ENCODE results near the gene LMNTD2. TPM values are rescaled to one million over a fixed set of nuclear protein-coding genes. Genes with fewer than 3 reads are reported as not detected.

LMNTD2 gene
- total and polyA plus RNA-seq, 2 of the 13 experiments (the other 11 are each of a cell fraction or from before 2014, with no cell fraction given): 1.1 to 3.1 TPM

- TF ChIP-seq HDAC2 (CRISPR knock-in tag; IDR thresholded peaks at IDR 0.05) (peak; percentile 68; the same call in 1 of the 2 replicates), SETDB1 (CRISPR knock-in tag; IDR thresholded peaks at IDR 0.05; ENCODE audit: borderline replicate concordance) (no peak), MEIS2 (CRISPR knock-in tag; IDR thresholded peaks at IDR 0.05) (peak; percentile 49; the same call in 1 of the 2 replicates), GATA4 (IDR thresholded peaks at IDR 0.05; ENCODE audit: borderline replicate concordance, low read depth) (no peak), GTF3A (CRISPR knock-in tag; conservative IDR thresholded peaks at IDR 0.05) (no peak), ZNF891 (CRISPR knock-in tag; IDR thresholded peaks at IDR 0.05) (no peak), MBD4 (IDR thresholded peaks at IDR 0.05; ENCODE audit: borderline replicate concordance, low read length) (no peak), ZMYM4 (CRISPR knock-in tag; IDR thresholded peaks at IDR 0.05) (no peak; the same call in 1 of the 2 replicates), ARID3A (IDR thresholded peaks at IDR 0.05; ENCODE audit: low read depth, low read length) (no peak), MTF1 (CRISPR knock-in tag; IDR thresholded peaks at IDR 0.05) (no peak), ZBTB20 (CRISPR knock-in tag; IDR thresholded peaks at IDR 0.05; ENCODE audit: borderline replicate concordance, low read depth) (0 out of 2 replicates have a peak, but pooled peaks have one; percentile 39), ZFP1 (CRISPR knock-in tag; IDR thresholded peaks at IDR 0.05) (no peak), IRX3 (CRISPR knock-in tag; IDR thresholded peaks at IDR 0.05; ENCODE audit: borderline replicate concordance, low read depth) (no peak), ZNF468 (CRISPR knock-in tag; IDR thresholded peaks at IDR 0.05) (no peak), ZNF251 (CRISPR knock-in tag; IDR thresholded peaks at IDR 0.05) (no peak), SALL1 (CRISPR knock-in tag; IDR thresholded peaks at IDR 0.05) (peak; percentile 89), KMT2A (CRISPR knock-in tag; IDR thresholded peaks at IDR 0.05) (peak; percentile 79), ZNF296 (CRISPR knock-in tag; conservative IDR thresholded peaks at IDR 0.05) (no peak), ZSCAN21 (CRISPR knock-in tag; IDR thresholded peaks at IDR 0.05; ENCODE audit: borderline replicate concordance) (peak; percentile 81), FOSL1 (CRISPR knock-in tag; IDR thresholded peaks at IDR 0.05; ENCODE audit: borderline replicate concordance) (peak; percentile 94), SMAD9 (CRISPR knock-in tag; IDR thresholded peaks at IDR 0.05) (no peak), YEATS4 (CRISPR knock-in tag; IDR thresholded peaks at IDR 0.05; ENCODE audit: borderline replicate concordance) (peak; percentile 66; the same call in 1 of the 2 replicates), MAFK (conservative IDR thresholded peaks at IDR 0.05 in 1 of 2, IDR thresholded peaks at IDR 0.05 in 1 of 2; ENCODE audit: low read length in 2 of 2) (no peak), BATF2 (CRISPR knock-in tag; IDR thresholded peaks at IDR 0.05) (no peak), ZBTB10 (CRISPR knock-in tag; IDR thresholded peaks at IDR 0.05; ENCODE audit: borderline replicate concordance) (no peak), ZBTB44 (CRISPR knock-in tag; IDR thresholded peaks at IDR 0.05) (no peak), ZNF24 (IDR thresholded peaks at IDR 0.05) (no peak)
Observed at GRCh38 chr11:587978-588380, 27.4 kb upstream of the LMNTD2 start (continued).

Measured in HepG2 (cell line).